HL-60 (cell line): ENCODE measurements around the gene SAP130.

Source experiments
- DNase-seq, 2 experiments: peaks; one replicate each; pipeline ENCODE4 v3.0.0-alpha.2; 2010 to 2020; ENCODE audit warnings: low read depth in 1 of 2, low spot score in 1 of 2
- H3K27ac ChIP-seq: fragments of 250-450 bp; sonication (Bioruptor Pico); replicated peaks from 2 replicates; pipeline ENCODE4 v1.5.1; 2020; ENCODE audit warnings: mild to moderate bottlenecking, moderate library complexity
- H3K27me3 ChIP-seq: fragments of 250-450 bp; sonication (Bioruptor Pico); 2 replicates; pipeline ENCODE4 v1.5.1; 2021; ENCODE audit warnings: mild to moderate bottlenecking, moderate library complexity; ENCODE audit not compliant: insufficient read depth, poor library complexity, severe bottlenecking
- H3K4me3 ChIP-seq: replicated peaks from 2 replicates; pipeline ENCODE4 v1.5.1; 2011; ENCODE audit warnings: mild to moderate bottlenecking, control low read depth, low read length; ENCODE audit not compliant: insufficient read depth
- CTCF ChIP-seq: IDR thresholded peaks from one replicate; pipeline ENCODE4 v1.5.1; 2011; ENCODE audit warnings: low read length, control low read depth, inconsistent platforms; ENCODE audit not compliant: insufficient read depth
- GABPA ChIP-seq: IDR thresholded peaks from 2 replicates; pipeline ENCODE4 v1.6.1; 2012; ENCODE audit warnings: low read depth
- POLR2AphosphoS5 ChIP-seq: IDR thresholded peaks from 2 replicates; pipeline ENCODE4 v1.6.1; 2012; ENCODE audit warnings: low read depth
- REST ChIP-seq: IDR thresholded peaks from 2 replicates; pipeline ENCODE4 v1.6.1; 2012; ENCODE audit warnings: low read depth; ENCODE audit not compliant: insufficient replicate concordance
- SPI1 ChIP-seq: IDR thresholded peaks from 2 replicates; pipeline ENCODE4 v1.6.1; 2012; ENCODE audit warnings: low read depth, mild to moderate bottlenecking, borderline replicate concordance

Gene SAP130

GRCh38 chr2:127893494-127893893 is 134.4 kb downstream of the SAP130 start:
- Histone ChIP-seq H3K4me3 (no peak overlapping the region), H3K27me3 (no peaks in the 10 kb centered on the region), H3K27ac (no peak overlapping the region)
- no peak for DNase-seq
- TF ChIP-seq POLR2AphosphoS5: no peak
- no peak for TF ChIP-seq GABPA
- no peak for TF ChIP-seq REST
- no peak for TF ChIP-seq SPI1
- no peak for TF ChIP-seq CTCF

- TF ChIP-seq SPI1 (no peak), REST (no peak), GABPA (no peak), CTCF (no peak), POLR2AphosphoS5 (no peak)
- no peak for DNase-seq
- no peak overlapping the region for H3K27ac ChIP-seq
- no peaks in the 10 kb centered on the region for H3K27me3 ChIP-seq
- H3K4me3 ChIP-seq: no peak overlapping the region
These were observed 134.8 kb downstream of the SAP130 start for GRCh38 chr2:127893033-127893432.

- Histone ChIP-seq H3K27me3 (no peaks in the 10 kb centered on the region), H3K27ac (no peak overlapping the region), H3K4me3 (no peak overlapping the region)
- TF ChIP-seq POLR2AphosphoS5 (no peak), CTCF (no peak), REST (no peak), SPI1 (no peak)
- peak; percentile 35 to 57 for DNase-seq
These were observed 136.0 kb downstream of the SAP130 start for GRCh38 chr2:127891811-127892210.
